ENCODE measurements around the gene SHISA9. TPM values are rescaled to one million over a fixed set of nuclear protein-coding genes. Genes with fewer than 3 reads are reported as not detected.

Gene SHISA9
- total RNA-seq, 1 donor from 2014 or later: not detected

- no peaks in the 10 kb centered on the region for H3K9me3 ChIP-seq
- H3K27me3 ChIP-seq (ENCODE audit: low read depth): no peaks in the 10 kb centered on the region
- DNase-seq (no peak), ATAC-seq (no peak)
- no peaks in the 10 kb centered on the region for H3K4me1 ChIP-seq
- H3K36me3 ChIP-seq: no peaks in the 10 kb centered on the region
- no peak overlapping the region for H3K27ac ChIP-seq
- intact Hi-C loops (cut with DNase I): no loop called here
- no peak for TF ChIP-seq CTCF (IDR thresholded peaks at IDR 0.05)
- no peak overlapping the region for H3K4me3 ChIP-seq
Observed at GRCh38 chr16:13021996-13022395, 120.6 kb downstream of the SHISA9 start.

- Histone ChIP-seq H3K9me3 (peaks cover 12% of the 10 kb centered on the region), H3K4me1 (no peaks in the 10 kb centered on the region), H3K27me3 (ENCODE audit: low read depth) (no peaks in the 10 kb centered on the region), H3K27ac (no peak overlapping the region), H3K36me3 (no peaks in the 10 kb centered on the region), H3K4me3 (no peak overlapping the region)
- TF ChIP-seq CTCF (IDR thresholded peaks at IDR 0.05): no peak
- ATAC-seq: no peak
- intact Hi-C loops (cut with DNase I): no loop called here
- no peak for DNase-seq
Observed at GRCh38 chr16:13029786-13030185, 128.4 kb downstream of the SHISA9 start.

GRCh38 chr16:13030769-13031168, 129.4 kb downstream of the SHISA9 start:
- no peaks in the 10 kb centered on the region for H3K36me3 ChIP-seq
- no peak overlapping the region for H3K27ac ChIP-seq
- no peak for ATAC-seq
- H3K4me3 ChIP-seq: no peak overlapping the region
- H3K4me1 ChIP-seq: no peaks in the 10 kb centered on the region
- TF ChIP-seq CTCF (IDR thresholded peaks at IDR 0.05): no peak
- DNase-seq: no peak
- no peaks in the 10 kb centered on the region for H3K27me3 ChIP-seq (ENCODE audit: low read depth)
- peaks cover 12% of the 10 kb centered on the region for H3K9me3 ChIP-seq
- intact Hi-C loops (cut with DNase I): no loop called here

GRCh38 chr16:13032911-13033310, 131.5 kb downstream of the SHISA9 start:
- Histone ChIP-seq H3K27me3 (ENCODE audit: low read depth) (no peaks in the 10 kb centered on the region), H3K4me3 (no peak overlapping the region), H3K36me3 (no peaks in the 10 kb centered on the region), H3K9me3 (peaks cover 12% of the 10 kb centered on the region), H3K4me1 (no peaks in the 10 kb centered on the region), H3K27ac (no peak overlapping the region)
- DNase-seq (no peak), ATAC-seq (no peak)
- intact Hi-C loops (cut with DNase I): no loop called here
- no peak for TF ChIP-seq CTCF (IDR thresholded peaks at IDR 0.05)

GRCh38 chr16:13036600-13036999, 135.2 kb downstream of the SHISA9 start:
- no peak for DNase-seq
- Histone ChIP-seq H3K27ac (no peak overlapping the region), H3K27me3 (ENCODE audit: low read depth) (no peaks in the 10 kb centered on the region), H3K4me3 (no peak overlapping the region), H3K9me3 (no peaks in the 10 kb centered on the region), H3K4me1 (no peaks in the 10 kb centered on the region), H3K36me3 (no peaks in the 10 kb centered on the region)
- intact Hi-C loops (cut with DNase I): no loop called here
- no peak for ATAC-seq
- TF ChIP-seq CTCF (IDR thresholded peaks at IDR 0.05): no peak

- Histone ChIP-seq H3K9me3 (no peaks in the 10 kb centered on the region), H3K4me3 (no peak overlapping the region), H3K4me1 (no peaks in the 10 kb centered on the region), H3K27me3 (ENCODE audit: low read depth) (no peaks in the 10 kb centered on the region), H3K36me3 (no peaks in the 10 kb centered on the region), H3K27ac (no peak overlapping the region)
- no peak for DNase-seq
- intact Hi-C loops (cut with DNase I): no loop called here
- ATAC-seq: no peak
- no peak for TF ChIP-seq CTCF (IDR thresholded peaks at IDR 0.05)
Observed at GRCh38 chr16:13038591-13038990, 137.2 kb downstream of the SHISA9 start.
